ENCODE measurements around the gene SEMA3C.

- TF ChIP-seq CTCF (IDR thresholded peaks at IDR 0.05) (no peak), POLR2A (IDR thresholded peaks at IDR 0.05) (no peak)
Observed at GRCh38 chr7:80781146-80781545, 137.7 kb downstream of the SEMA3C start.
